HCT116 (cell line): ENCODE measurements around the gene SGIP1. TPM values are rescaled to one million over a fixed set of nuclear protein-coding genes. Genes with fewer than 3 reads are reported as not detected.

Source experiments
- ATAC-seq: fragments of 200-7000 bp; cut with Tn5 transposase; 2 replicates; pipeline ENCODE4 v1.9.1; 2020; ENCODE audit warnings: mild to moderate bottlenecking, moderate library complexity
- BruUV-seq: library from RNA; stranded (reverse); fragments of 400-500 nt; replicated peaks from 2 replicates; lab custom pipeline; 2021; lab: Mats Ljungman, UMichigan
- CTCF ChIA-PET: fragments of 300-600 bp; sonication (Branson Sonifier 250); formaldehyde crosslinking; loops from one replicate; lab custom pipeline; 2021; ENCODE audit warnings: antibody characterized with exemption; lab: Charles Lee
- POLR2A ChIA-PET: fragments of 300-600, 350-600 bp; sonication (Branson Sonifier 250); formaldehyde crosslinking; loops from one replicate; lab custom pipeline; 2021; ENCODE audit warnings: antibody characterized with exemption; lab: Charles Lee
- RAD21 ChIA-PET, 2 experiments: fragments of 300-600 bp; sonication (Branson Sonifier 250); formaldehyde crosslinking; loops; one replicate each; lab custom pipeline; 2023; ENCODE audit warnings: low total read pairs in 2 of 2; ENCODE audit not compliant: uncharacterized antibody in 2 of 2, unreplicated experiment in 2 of 2, low non-redundant PET in 1 of 2; lab: Charles Lee
- DNase-seq: peaks from one replicate; pipeline ENCODE4 v3.0.0-alpha.2; 2010; ENCODE audit warnings: low read depth, low spot score
- H2AFZ ChIP-seq: fragments of 200-600 bp; shearing (Covaris generic), sonication (generic); 2 replicates; pipeline ENCODE4 v1.6.1; 2017; ENCODE audit warnings: low read depth, mixed run types, mixed read lengths, antibody characterized with exemption, low read length; ENCODE audit not compliant: poor library complexity, severe bottlenecking
- H3K27ac ChIP-seq: 2 replicates; pipeline ENCODE4 v1.5.1; 2012; ENCODE audit warnings: low read depth, low read length
- H3K27me3 ChIP-seq: fragments of 200-600 bp; sonication (generic); 2 replicates; pipeline ENCODE4 v1.6.1; 2016; ENCODE audit warnings: mixed run types, low read length, mixed read lengths; ENCODE audit not compliant: insufficient read depth
- H3K36me3 ChIP-seq, 2 experiments: fragments of 200-500 bp in 1 of 2; fragments of 200-600 bp in 1 of 2; sonication (Bioruptor generic) in 1 of 2; sonication (generic) in 1 of 2; 2 replicates each; pipeline versions ENCODE4 v1.5.1 to v1.6.1; 2014 to 2016; ENCODE audit warnings: low read length in 2 of 2, inconsistent platforms in 1 of 2, mixed read lengths in 1 of 2, mixed run types in 1 of 2; ENCODE audit not compliant: insufficient read depth in 2 of 2, control insufficient read depth in 1 of 2
- H3K4me1 ChIP-seq, 2 experiments: fragments of 200-600 bp in 1 of 2; sonication (generic) in 1 of 2; 2 replicates each; pipeline versions ENCODE4 v1.5.1 to v1.6.1; 2012 to 2017; ENCODE audit warnings: low read length in 2 of 2, inconsistent platforms in 1 of 2, mild to moderate bottlenecking in 1 of 2, mixed read lengths in 1 of 2, mixed run types in 1 of 2, moderate library complexity in 1 of 2; ENCODE audit not compliant: insufficient read depth in 2 of 2, control insufficient read depth in 1 of 2
- H3K4me2 ChIP-seq: fragments of 200-600 bp; sonication (generic); 2 replicates; pipeline ENCODE4 v1.6.1; 2017; ENCODE audit warnings: mixed run types, low read length, mixed read lengths
- H3K4me3 ChIP-seq, 2 experiments: fragments of 200-600 bp in 1 of 2; sonication (generic) in 1 of 2; replicated peaks in 1 of 2; 2 replicates each; pipeline ENCODE4 v1.5.1; 2011 to 2016; ENCODE audit warnings: low read length in 2 of 2, control low read depth in 1 of 2, low read depth in 1 of 2, mild to moderate bottlenecking in 1 of 2, mixed read lengths in 1 of 2, mixed run types in 1 of 2
- H3K79me2 ChIP-seq: fragments of 200-600 bp; sonication (generic); 2 replicates; pipeline ENCODE4 v1.6.1; 2017; ENCODE audit warnings: mild to moderate bottlenecking, mixed run types, low read length, moderate library complexity, mixed read lengths; ENCODE audit not compliant: insufficient read depth
- H3K9ac ChIP-seq: fragments of 200-600 bp; sonication (generic); 2 replicates; pipeline ENCODE4 v1.6.1; 2016; ENCODE audit warnings: low read length, mixed read lengths
- H3K9me2 ChIP-seq: fragments of 200-600 bp; sonication (generic), shearing (Covaris generic); 2 replicates; pipeline ENCODE4 v1.6.1; 2017; ENCODE audit warnings: mixed run types, mild to moderate bottlenecking, moderate library complexity; ENCODE audit not compliant: insufficient read depth
- H3K9me3 ChIP-seq, 2 experiments: fragments of 200-500 bp in 1 of 2; fragments of 200-600 bp in 1 of 2; sonication (Bioruptor generic) in 1 of 2; sonication (generic) in 1 of 2; 2 replicates each; pipeline ENCODE4 v1.6.1; 2014 to 2017; ENCODE audit warnings: low read length in 2 of 2, mixed read lengths in 2 of 2, inconsistent platforms in 1 of 2, low read depth in 1 of 2, mild to moderate bottlenecking in 1 of 2, mixed run types in 1 of 2, moderate library complexity in 1 of 2; ENCODE audit not compliant: control insufficient read depth in 1 of 2, insufficient read depth in 1 of 2
- H4K20me1 ChIP-seq: fragments of 200-600 bp; sonication (generic), shearing (Covaris generic); 2 replicates; pipeline ENCODE4 v1.6.1; 2017; ENCODE audit warnings: mixed run types, mild to moderate bottlenecking, moderate library complexity; ENCODE audit not compliant: insufficient read depth
- CBX3 ChIP-seq: IDR thresholded peaks from 2 replicates; pipeline ENCODE4 v1.6.1; 2012; ENCODE audit warnings: low read depth
- EZH2 ChIP-seq: fragments of 200-600 bp; sonication (generic); IDR thresholded peaks from 2 replicates; pipeline ENCODE4 v1.6.1; 2017; ENCODE audit warnings: antibody characterized with exemption, mixed run types
- EZH2phosphoT487 ChIP-seq: fragments of 200-600 bp; IDR thresholded peaks from 2 replicates; pipeline ENCODE4 v1.6.1; 2018; ENCODE audit warnings: antibody characterized with exemption, borderline replicate concordance
- JUND ChIP-seq: IDR thresholded peaks from 2 replicates; pipeline ENCODE4 v1.6.1; 2012
- RAD21 ChIP-seq: IDR thresholded peaks from 2 replicates; pipeline ENCODE4 v1.6.1; 2012; ENCODE audit warnings: low read depth, mild to moderate bottlenecking
- SRF ChIP-seq: IDR thresholded peaks from 2 replicates; pipeline ENCODE4 v1.6.1; 2012; ENCODE audit warnings: low read depth
- TCF7L2 ChIP-seq: IDR thresholded peaks from 2 replicates; pipeline ENCODE4 v1.7.0; 2011; ENCODE audit warnings: borderline replicate concordance, inconsistent platforms; ENCODE audit not compliant: insufficient read depth, insufficient read length; ENCODE audit errors: extremely low read depth
- ZNF274 ChIP-seq: fragments of 200-500 bp; sonication (Bioruptor generic); IDR thresholded peaks from 2 replicates; pipeline ENCODE4 v1.6.1; 2014; ENCODE audit warnings: mild to moderate bottlenecking, low read depth, low read length, inconsistent platforms
- intact Hi-C: fragments of 100-400 bp; cut with micrococcal nuclease; formaldehyde crosslinking; loops from 2 replicates; pipeline ENCODE4 v1.10.0; 2022
- total RNA-seq: library from RNA; stranded (reverse); gene quantifications from one replicate; pipeline ENCODE4 v1.2.1, GENCODE V29; 2021; ENCODE audit not compliant: unreplicated experiment
- TF ChIP-seq, protein P1 (sequence below): IDR thresholded peaks from 2 replicates; pipeline ENCODE4 v1.6.1; 2012
- TF ChIP-seq, protein P2 (sequence below), 3 experiments: fragments of 200-600 bp in 1 of 3; sonication (generic) in 1 of 3; IDR thresholded peaks in 2 of 3; conservative IDR thresholded peaks in 1 of 3; 2 replicates each; pipeline ENCODE4 v1.5.1; 2012 to 2017; ENCODE audit warnings: low read depth in 2 of 3, low read length in 2 of 3, antibody characterized with exemption in 1 of 3, borderline replicate concordance in 1 of 3, control low read depth in 1 of 3, mild to moderate bottlenecking in 1 of 3, mixed read lengths in 1 of 3, mixed run types in 1 of 3, moderate library complexity in 1 of 3; ENCODE audit not compliant: insufficient read depth in 1 of 3

The SGIP1 gene
- total RNA-seq, 1 experiment from 2014 or later = 0.15 TPM

DNA sequence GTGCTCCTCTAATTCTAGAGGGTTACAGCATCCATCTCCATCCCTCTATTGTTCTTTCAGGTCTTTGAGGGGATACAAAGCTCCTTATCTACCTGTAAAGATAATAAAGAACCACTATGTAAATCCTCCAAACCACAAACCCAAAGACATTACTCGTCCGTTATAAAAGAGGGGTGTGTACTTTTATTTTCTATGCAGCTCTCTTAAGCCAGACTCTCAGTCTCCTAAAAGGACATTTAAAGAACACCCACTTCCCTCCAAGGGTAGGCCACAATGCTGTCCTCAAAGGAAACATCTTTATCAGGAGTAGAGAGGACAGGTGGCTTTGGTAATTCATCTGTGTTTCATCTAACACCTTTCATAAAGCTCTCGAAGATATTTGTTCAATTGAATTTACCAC lies 150.4 kb downstream of the SGIP1 start:
- Histone ChIP-seq H3K9me3 (no peaks in the 10 kb centered on the region), H3K4me3 (no peak overlapping the region), H3K79me2 (no peaks in the 10 kb centered on the region), H4K20me1 (no peaks in the 10 kb centered on the region)
- TF ChIP-seq SRF (no peak), RAD21 (no peak), JUND (no peak), TCF7L2 (no peak), EZH2 (no peak), EZH2phosphoT487 (no peak), CBX3 (no peak), ZNF274 (no peak)
- TF ChIP-seq, protein P1, sequence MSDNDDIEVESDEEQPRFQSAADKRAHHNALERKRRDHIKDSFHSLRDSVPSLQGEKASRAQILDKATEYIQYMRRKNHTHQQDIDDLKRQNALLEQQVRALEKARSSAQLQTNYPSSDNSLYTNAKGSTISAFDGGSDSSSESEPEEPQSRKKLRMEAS = no peak
- TF ChIP-seq, protein P2, sequence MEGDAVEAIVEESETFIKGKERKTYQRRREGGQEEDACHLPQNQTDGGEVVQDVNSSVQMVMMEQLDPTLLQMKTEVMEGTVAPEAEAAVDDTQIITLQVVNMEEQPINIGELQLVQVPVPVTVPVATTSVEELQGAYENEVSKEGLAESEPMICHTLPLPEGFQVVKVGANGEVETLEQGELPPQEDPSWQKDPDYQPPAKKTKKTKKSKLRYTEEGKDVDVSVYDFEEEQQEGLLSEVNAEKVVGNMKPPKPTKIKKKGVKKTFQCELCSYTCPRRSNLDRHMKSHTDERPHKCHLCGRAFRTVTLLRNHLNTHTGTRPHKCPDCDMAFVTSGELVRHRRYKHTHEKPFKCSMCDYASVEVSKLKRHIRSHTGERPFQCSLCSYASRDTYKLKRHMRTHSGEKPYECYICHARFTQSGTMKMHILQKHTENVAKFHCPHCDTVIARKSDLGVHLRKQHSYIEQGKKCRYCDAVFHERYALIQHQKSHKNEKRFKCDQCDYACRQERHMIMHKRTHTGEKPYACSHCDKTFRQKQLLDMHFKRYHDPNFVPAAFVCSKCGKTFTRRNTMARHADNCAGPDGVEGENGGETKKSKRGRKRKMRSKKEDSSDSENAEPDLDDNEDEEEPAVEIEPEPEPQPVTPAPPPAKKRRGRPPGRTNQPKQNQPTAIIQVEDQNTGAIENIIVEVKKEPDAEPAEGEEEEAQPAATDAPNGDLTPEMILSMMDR (IDR thresholded peaks at IDR 0.05 in 2 of 3, conservative IDR thresholded peaks at IDR 0.05 in 1 of 3; ENCODE audit: borderline replicate concordance in 1 of 3, insufficient read depth in 1 of 3, low read depth in 2 of 3, low read length in 2 of 3) = no peak
- TF ChIP-seq, all 23 proteins: peak for 0
- H3K4me1 ChIP-seq = no peaks in the 10 kb centered on the region
- CTCF ChIA-PET = no interaction called here
- H3K36me3 ChIP-seq = no peaks in the 10 kb centered on the region
- no peaks in the 10 kb centered on the region for H3K9me2 ChIP-seq
- no peak overlapping the region for H3K9ac ChIP-seq
- no peak overlapping the region for H3K4me2 ChIP-seq
- H3K27ac ChIP-seq = no peak overlapping the region
- intact Hi-C loops = no loop called here
- BruUV-seq = no TSS peak
- no peak for ATAC-seq
- RAD21 ChIA-PET = no interaction called here
- no peaks in the 10 kb centered on the region for H3K27me3 ChIP-seq
- no peak for DNase-seq
- H2AFZ ChIP-seq = no peak overlapping the region
- POLR2A ChIA-PET = no interaction called here
